ENCODE measurements around the gene VCPKMT. TPM values are rescaled to one million over a fixed set of nuclear protein-coding genes. Genes with fewer than 3 reads are reported as not detected.

The VCPKMT gene
- total and polyA plus RNA-seq, 4 donors: 2.6 to 5.0 (median 2.9) TPM

- Histone ChIP-seq H3K36me3 (ENCODE audit: control insufficient read depth in 4 of 4, insufficient read depth in 3 of 4, low read depth in 1 of 4, low read length in 3 of 4) (no peaks in the 10 kb centered on the region), H3K4me3 (ENCODE audit: low read depth in 1 of 3, low read length in 3 of 3) (no peak overlapping the region), H3K27ac (ENCODE audit: low read depth in 1 of 2, low read length in 2 of 2) (peak overlapping the region; percentile 80 to 92), H3K9ac (ENCODE audit: low read depth in 1 of 2, low read length in 2 of 2) (peak overlapping the region; percentile 61 to 66), H3K27me3 (ENCODE audit: control insufficient read depth in 4 of 4, insufficient read depth in 4 of 4, low read length in 3 of 4) (no peaks in the 10 kb centered on the region), H3K4me1 (ENCODE audit: control insufficient read depth in 4 of 4, insufficient read depth in 4 of 4, low read length in 3 of 4) (peaks cover 22 to 33% (median 27%) of the 10 kb centered on the region in 4 donors), H3K9me3 (ENCODE audit: control insufficient read depth in 4 of 4, low read length in 3 of 4) (no peaks in the 10 kb centered on the region)
- 36% methylated on average over 12 of the region's 12 CpGs for WGBS
- DNase-seq (ENCODE audit: low spot score): no peak
- TF ChIP-seq ATF3 (IDR thresholded peaks at IDR 0.05) (peak; percentile 78), REST (IDR thresholded peaks at IDR 0.05) (no peak), ZBTB33 (IDR thresholded peaks at IDR 0.05) (no peak), RAD21 (IDR thresholded peaks at IDR 0.05) (peak; percentile 21 to 23), MAX (IDR thresholded peaks at IDR 0.05) (no peak), GABPA (IDR thresholded peaks at IDR 0.05 in 1 of 2, conservative IDR thresholded peaks at IDR 0.05 in 1 of 2) (no peak), FOXA2 (IDR thresholded peaks at IDR 0.05) (no peak), HNF4G (IDR thresholded peaks at IDR 0.05) (no peak), RXRA (IDR thresholded peaks at IDR 0.05) (peak in 1 of 2 donors; percentile 27), FOXA1 (IDR thresholded peaks at IDR 0.05) (no peak), HNF4A (conservative IDR thresholded peaks at IDR 0.05) (peak in 1 of 2 donors; percentile 15), CTCF (IDR thresholded peaks at IDR 0.05; ENCODE audit: low read depth, low read length, missing input control) (peak; percentile 20), TAF1 (conservative IDR thresholded peaks at IDR 0.05) (no peak), EGR1 (IDR thresholded peaks at IDR 0.05; ENCODE audit: low read depth in 2 of 2) (no peak), JUND (IDR thresholded peaks at IDR 0.05) (peak; percentile 75 to 85), YY1 (IDR thresholded peaks at IDR 0.05) (no peak), NR2F2 (IDR thresholded peaks at IDR 0.05) (no peak), SP1 (IDR thresholded peaks at IDR 0.05) (peak; percentile 23)
Measured at GRCh38 chr14:50060871-50061663, 55.3 kb downstream of the VCPKMT start.

All from liver (tissue), 9 donors.